HG02981 (cell line): ENCODE data around the gene DNAAF3.
"Not testable (repeated sequence)": the region's sequence is repeated elsewhere in the genome, so short reads cannot be mapped to it uniquely, and the experiment has no call there.

Experiments used
- ATAC-seq: cut with Tn5 transposase; IDR thresholded peaks from one replicate; pipeline ENCODE4 v1.9.1; 2021; ENCODE audit warnings: mild to moderate bottlenecking, moderate library complexity; ENCODE audit not compliant: unreplicated experiment

DNAAF3 gene

GRCh38 chr19:55166530-55167268 lies at the start of gene DNAAF3:
Gene DNAAF3 (minus strand): TSS chr19:55166613. CDS start chr19:55166413, 200 bp downstream.
- ATAC-seq = peak; percentile 65

DNA sequence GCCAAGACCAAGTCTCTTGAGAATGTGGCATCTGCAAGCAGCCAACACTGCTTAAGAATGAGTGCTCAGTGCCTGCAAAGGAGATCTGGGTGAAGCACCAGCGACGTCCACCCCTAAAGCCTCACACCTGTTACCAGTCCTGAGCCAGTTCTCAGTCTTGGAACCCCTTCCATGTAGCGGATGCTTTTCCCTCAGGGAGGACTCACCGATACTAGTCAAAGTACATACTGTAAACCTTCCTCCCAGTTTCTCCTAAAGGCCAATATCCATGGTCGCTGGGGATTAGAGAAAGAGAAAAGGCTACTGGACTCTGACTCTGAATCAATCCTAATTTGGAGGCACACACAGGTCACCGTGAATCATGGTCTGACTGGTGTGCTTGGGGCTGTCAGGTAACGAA lies 47.1 kb upstream of the DNAAF3 start:
- ATAC-seq = no peak

DNA sequence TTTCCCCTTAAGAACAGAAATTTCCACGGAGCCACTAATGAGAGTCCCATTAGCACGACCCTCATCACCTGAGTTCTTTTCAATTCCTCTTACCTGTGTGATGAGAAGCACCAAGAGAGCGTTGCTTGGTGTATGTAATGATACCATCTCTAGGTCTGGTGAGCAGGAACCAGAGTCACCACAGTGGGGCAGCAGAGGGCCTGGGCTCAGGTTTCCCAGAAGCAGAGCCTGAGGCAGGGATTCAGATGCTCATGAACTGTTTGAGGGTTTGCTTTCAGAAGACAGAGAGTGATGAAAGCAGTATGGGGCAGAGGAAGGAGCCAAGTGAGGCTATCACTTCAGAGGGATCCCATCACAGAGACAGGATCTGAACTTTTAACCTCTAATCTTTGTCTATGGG lies 46.0 kb upstream of the DNAAF3 start:
- ATAC-seq = no peak

- ATAC-seq = no peak
Measured at GRCh38 chr19:55209693-55210472, 43.5 kb upstream of the DNAAF3 start.

GRCh38 chr19:55208880-55209692 lies 42.7 kb upstream of the DNAAF3 start, which contains the start of gene PTPRH:
Gene PTPRH (minus strand): TSS chr19:55209501. CDS start chr19:55209433, 68 bp downstream.
- ATAC-seq = no peak

- ATAC-seq = no peak
Measured at GRCh38 chr19:55206664-55207500, 40.5 kb upstream of the DNAAF3 start.

- ATAC-seq = not testable (repeated sequence)
Measured at GRCh38 chr19:55202199-55202598, 35.8 kb upstream of the DNAAF3 start.

GRCh38 chr19:55199620-55200204 lies 33.3 kb upstream of the DNAAF3 start:
- ATAC-seq = no peak

DNA sequence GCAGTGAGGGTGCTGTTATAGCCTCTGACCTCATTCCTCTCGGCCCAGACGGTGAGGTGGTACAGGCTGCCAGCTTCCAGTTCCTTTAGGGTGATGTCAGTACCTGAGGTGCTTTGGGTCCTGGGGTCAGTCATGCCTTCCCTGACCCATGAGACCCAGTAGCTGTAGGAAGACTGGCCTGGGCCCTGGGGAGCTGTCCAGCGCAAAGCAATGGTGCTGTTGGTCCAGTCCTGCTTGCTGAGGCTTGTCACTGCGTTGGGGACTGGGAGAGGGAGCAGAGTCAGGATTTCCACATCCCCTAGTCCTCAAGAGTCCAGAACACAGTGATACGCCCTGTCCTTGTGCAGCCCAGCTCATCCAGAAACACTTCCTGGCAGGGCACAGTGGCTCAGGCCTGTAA lies 32.2 kb upstream of the DNAAF3 start:
- no peak for ATAC-seq

DNA sequence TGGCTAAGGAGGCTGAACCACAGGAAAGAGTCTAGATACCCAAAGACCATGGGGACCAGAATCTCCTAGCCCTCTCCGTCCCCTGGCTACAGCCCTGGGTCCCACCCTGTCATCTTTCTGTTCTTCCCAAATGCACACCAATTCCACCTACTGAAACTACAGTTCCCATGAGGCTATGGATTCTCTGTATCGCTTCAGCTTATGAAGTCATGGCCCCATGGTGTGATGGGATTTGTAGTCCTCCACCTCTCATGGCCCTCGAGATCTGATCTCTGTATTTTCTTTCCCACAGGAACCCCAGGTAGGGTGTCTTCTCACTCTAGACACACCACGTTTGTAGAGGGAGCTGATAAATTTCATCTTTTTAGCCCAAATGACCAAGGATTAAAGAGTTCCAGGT lies 31.1 kb upstream of the DNAAF3 start:
- no peak for ATAC-seq

DNA sequence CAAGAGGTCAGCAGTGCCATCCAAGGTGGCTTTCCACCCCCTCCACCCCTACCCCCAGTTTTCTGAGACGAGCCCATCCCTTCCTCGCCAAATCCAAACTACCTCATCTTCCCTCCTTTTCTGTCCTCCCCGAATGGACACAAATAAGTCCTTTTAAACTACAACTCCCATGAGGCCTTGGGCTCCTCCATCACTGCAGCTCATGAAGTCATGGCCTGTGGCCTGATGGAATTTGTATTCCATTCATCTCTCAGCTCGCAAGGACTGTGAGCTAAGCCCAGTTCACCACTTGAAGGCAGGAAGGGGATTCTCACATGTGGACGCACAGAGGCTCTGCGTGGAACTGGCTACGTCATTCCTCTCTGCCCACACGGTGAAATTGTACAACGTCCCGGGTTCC lies 30.4 kb upstream of the DNAAF3 start:
- no peak for ATAC-seq

DNA sequence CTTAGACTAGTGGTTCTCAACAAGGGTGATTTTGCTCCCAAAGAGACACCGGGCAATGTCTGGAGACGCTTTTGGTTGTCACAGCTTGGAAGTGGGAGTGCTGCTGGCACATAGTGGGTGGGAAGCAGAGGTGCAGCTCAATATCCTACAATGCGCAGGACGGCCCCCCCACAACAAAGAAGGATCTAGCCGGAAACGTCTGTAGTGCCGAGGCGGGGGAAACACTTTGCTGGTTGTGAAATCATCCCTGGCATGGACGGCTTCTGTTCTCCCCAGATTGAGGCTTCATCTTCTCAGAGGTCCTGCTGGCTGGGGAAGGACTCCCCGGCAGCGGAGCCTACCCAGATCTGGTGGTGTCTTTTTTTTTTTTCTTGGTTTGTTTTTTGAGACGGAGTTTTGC lies 27.1 kb upstream of the DNAAF3 start:
- ATAC-seq = no peak

DNA sequence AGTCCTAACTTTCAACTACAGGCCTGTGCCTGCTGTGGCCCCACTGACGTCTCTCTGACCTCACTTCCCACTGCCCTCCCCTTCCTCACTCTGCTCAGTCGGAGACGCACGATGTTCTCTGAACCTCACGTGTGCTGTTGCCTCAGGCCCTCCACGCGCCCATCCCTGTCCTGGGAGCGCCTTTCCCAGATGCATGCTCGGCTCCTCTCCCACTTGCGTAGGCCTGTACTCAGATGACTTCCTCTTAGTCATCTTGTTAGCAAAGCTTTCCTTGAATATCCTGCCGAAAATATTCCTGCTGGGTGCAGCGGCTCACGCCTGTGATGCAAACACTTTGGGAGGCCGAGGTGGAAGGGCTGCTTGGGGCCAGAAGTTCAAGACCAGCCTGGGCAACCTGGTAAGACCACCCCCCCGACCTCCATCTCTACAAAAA lies 23.0 kb upstream of the DNAAF3 start:
- ATAC-seq = no peak

GRCh38 chr19:55188625-55189024 lies 22.2 kb upstream of the DNAAF3 start:
- no peak for ATAC-seq

DNA sequence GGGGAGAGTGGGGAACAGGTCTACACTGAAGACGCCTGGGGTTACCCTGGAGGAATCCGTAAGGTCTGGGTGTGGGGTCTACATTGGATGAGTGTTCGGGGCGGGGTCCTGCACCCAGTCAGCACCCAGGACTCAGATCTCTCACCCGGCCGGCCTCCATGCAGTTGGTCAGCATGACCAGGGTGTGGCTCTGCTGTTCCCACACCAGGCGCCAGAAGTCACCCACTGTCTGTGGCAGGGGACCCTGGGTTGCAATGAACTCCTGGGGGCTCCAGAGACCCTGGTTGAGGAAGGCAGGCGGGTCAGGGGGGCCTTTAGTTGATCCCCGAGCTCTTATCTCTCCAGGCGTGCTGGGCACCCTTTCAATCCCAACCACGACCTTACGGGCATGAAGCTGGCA lies 19.7 kb upstream of the DNAAF3 start:
- no peak for ATAC-seq

GRCh38 chr19:55181740-55182139 lies 15.3 kb upstream of the DNAAF3 start:
- no peak for ATAC-seq

DNA sequence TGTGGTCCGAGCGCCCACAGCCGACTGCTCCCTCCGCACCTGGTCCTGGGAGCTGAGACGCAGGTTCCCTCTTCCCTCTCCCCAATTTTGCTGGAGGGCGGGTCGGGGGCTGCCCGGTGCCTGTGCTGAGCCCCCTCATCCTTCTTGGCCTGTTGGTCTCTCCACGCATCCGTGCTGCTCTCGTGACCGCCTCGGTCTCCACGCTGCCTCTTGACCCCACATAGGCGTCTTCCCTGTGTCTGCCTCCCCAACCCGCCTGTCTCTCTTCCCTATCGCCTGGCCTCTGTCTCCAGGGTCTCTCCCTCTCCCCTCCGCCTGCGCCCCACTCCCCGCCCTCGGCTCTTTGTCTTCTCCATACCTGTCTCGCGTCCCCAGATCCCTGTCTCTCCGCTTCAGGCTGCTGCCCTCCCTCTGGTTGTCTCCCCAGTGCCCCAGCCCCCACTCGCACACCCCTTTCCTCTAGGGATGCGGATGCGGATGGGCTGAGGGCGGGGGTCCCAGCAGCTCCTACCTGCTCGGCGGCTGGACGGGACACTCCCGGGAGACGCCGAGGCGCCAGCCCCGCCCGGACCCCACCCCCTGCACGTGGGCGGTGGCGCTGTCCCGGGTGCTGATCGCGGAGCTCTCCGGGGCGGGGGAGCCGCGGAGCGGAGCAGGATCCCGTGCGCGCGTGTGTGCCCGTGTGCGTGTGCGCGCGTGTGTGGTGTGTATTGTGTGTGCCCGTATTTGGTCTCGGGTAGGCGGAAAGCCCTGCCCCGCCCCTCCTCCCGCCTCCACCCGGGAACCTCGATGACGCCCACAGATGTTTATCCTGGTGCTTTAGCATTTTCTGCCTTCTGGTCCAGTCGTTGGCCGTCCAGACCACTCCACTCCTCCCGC lies 13.4 kb upstream of the DNAAF3 start, which contains the start of gene SYT5:
Gene SYT5, minus strand, starts transcription at position 684 of the 879 bp plus-strand sequence. CDS start 1,248 bp downstream, outside the sequence.
- ATAC-seq = peak; percentile 2

DNA sequence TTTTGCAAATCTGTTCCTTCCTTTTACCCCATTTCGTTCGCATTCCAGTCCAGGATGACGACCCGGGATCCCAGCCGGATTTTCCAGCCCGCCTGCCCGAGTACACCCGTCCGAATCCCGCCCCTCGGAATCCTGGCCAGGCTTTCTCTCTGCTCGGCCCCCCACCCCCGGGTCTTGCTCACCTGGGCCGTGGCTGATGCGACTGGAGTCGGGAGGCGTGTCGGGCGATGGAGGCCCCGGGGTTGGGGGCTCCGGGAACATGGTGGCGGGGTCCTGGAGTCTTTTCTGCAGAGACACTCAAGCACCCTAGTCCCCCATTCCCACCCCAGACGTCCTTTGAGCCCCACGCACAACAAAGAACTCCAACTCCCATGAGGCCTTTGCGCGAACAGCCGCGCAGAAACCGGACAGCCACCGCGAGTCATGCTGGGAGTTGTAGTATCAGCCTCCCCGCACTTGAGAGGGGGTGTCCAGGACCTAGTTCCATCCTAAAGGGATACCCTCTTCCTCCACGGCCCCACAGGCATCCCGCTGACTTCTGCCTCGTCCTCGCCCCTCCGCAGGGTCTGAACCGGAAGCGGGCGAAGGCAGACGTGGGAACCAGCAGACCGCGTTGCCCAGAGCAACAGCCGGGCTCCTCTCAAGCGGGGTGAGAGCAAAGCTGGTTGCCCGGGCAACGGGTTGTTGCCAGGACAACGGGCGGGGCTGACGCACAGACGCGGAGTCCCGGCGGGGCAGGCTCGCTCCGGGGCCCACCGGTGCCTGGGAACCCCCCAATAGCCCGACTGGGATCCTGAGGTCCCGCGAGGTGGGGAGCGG lies 12.6 kb upstream of the DNAAF3 start:
- peak; percentile 81 for ATAC-seq
